Calu3 (cell line): ENCODE results near the gene SYPL1. TPM values are rescaled to one million over a fixed set of nuclear protein-coding genes. Genes with fewer than 3 reads are reported as not detected.

ENCODE experiments used
- BruUV-seq: library from RNA; stranded (reverse); fragments of 400-500 nt; replicated peaks from 2 replicates; lab custom pipeline; 2021; lab: Mats Ljungman, UMichigan
- CTCF ChIA-PET: fragments of 300-600 bp; sonication (Branson Sonifier 250); formaldehyde crosslinking; loops from one replicate; lab custom pipeline; 2022; ENCODE audit warnings: antibody characterized with exemption; lab: Charles Lee
- DNase-seq: peaks from one replicate; pipeline ENCODE4 v3.0.0; 2022
- H3K27ac Mint-ChIP-seq: one replicate; pipeline ENCODE4 v1.8.0; 2022; ENCODE audit warnings: mixed read lengths; ENCODE audit not compliant: unreplicated experiment
- H3K27me3 Mint-ChIP-seq: one replicate; pipeline ENCODE4 v1.8.0; 2022; ENCODE audit warnings: mixed read lengths; ENCODE audit not compliant: unreplicated experiment
- H3K36me3 Mint-ChIP-seq: one replicate; pipeline ENCODE4 v1.8.0; 2022; ENCODE audit warnings: mild to moderate bottlenecking, moderate library complexity, mixed read lengths; ENCODE audit not compliant: insufficient read depth, unreplicated experiment
- H3K4me1 Mint-ChIP-seq: one replicate; pipeline ENCODE4 v1.8.0; 2022; ENCODE audit warnings: mild to moderate bottlenecking, low read depth, mixed read lengths; ENCODE audit not compliant: unreplicated experiment
- H3K4me3 Mint-ChIP-seq: one replicate; pipeline ENCODE4 v1.8.0; 2022; ENCODE audit warnings: mild to moderate bottlenecking, low read depth, moderate library complexity, mixed read lengths; ENCODE audit not compliant: unreplicated experiment
- H3K9me3 Mint-ChIP-seq: one replicate; pipeline ENCODE4 v1.8.0; 2022; ENCODE audit warnings: low read depth, mixed read lengths; ENCODE audit not compliant: unreplicated experiment
- CTCF ChIP-seq: fragments of 200-600 bp; IDR thresholded peaks from one replicate; pipeline ENCODE4 v1.8.0; 2022; ENCODE audit warnings: antibody characterized with exemption; ENCODE audit not compliant: unreplicated experiment
- intact Hi-C: fragments of 100-400 bp; cut with micrococcal nuclease; formaldehyde crosslinking; loops from one replicate; pipeline ENCODE4 v1.10.0; 2022; ENCODE audit not compliant: unreplicated experiment
- total RNA-seq: library from RNA; stranded (reverse); gene quantifications from 2 replicates; pipeline ENCODE4 v1.2.3, GENCODE V29; 2022

The SYPL1 gene
- total RNA-seq, 1 experiment from 2014 or later = 88.3 TPM

DNA sequence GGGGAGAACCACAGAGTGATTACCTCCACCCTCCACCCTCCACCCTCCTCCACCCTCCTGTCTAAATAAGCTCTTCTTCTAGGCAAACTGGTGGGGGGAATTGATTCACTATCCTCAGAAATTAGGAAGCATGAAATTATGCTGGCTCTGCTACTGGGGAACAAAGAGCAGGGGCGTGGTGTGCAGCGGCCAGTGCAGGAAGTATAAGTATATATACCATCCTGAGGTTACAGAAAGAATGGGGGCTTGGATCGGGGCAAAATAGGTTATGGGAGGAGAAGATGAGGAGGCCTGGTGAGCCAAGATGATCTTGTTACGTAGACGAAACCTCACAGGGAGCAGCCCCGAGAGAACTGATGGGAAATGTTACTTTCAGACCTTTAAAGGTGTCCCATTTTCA is 49.1 kb downstream of the SYPL1 start:
- Mint-ChIP-seq H3K36me3 (peaks cover 5% of the 10 kb centered on the region), H3K4me1 (peaks cover 43% of the 10 kb centered on the region), H3K27me3 (no peaks in the 10 kb centered on the region), H3K4me3 (no peak overlapping the region), H3K9me3 (peaks cover 3% of the 10 kb centered on the region), H3K27ac (no peak overlapping the region)
- no TSS peak for BruUV-seq
- intact Hi-C loops = no loop called here
- CTCF ChIA-PET = no interaction called here
- TF ChIP-seq CTCF = no peak
- no peak for DNase-seq

- H3K9me3 Mint-ChIP-seq = peaks cover 3% of the 10 kb centered on the region
- H3K4me1 Mint-ChIP-seq = peaks cover 48% of the 10 kb centered on the region
- CTCF ChIA-PET = no interaction called here
- no peaks in the 10 kb centered on the region for H3K27me3 Mint-ChIP-seq
- no TSS peak for BruUV-seq
- H3K36me3 Mint-ChIP-seq = peaks cover 5% of the 10 kb centered on the region
- no peak for DNase-seq
- no peak overlapping the region for H3K4me3 Mint-ChIP-seq
- no peak overlapping the region for H3K27ac Mint-ChIP-seq
- no peak for TF ChIP-seq CTCF
- intact Hi-C loops = no loop called here
These were observed 49.6 kb downstream of the SYPL1 start for GRCh38 chr7:106062521-106062931.

DNA sequence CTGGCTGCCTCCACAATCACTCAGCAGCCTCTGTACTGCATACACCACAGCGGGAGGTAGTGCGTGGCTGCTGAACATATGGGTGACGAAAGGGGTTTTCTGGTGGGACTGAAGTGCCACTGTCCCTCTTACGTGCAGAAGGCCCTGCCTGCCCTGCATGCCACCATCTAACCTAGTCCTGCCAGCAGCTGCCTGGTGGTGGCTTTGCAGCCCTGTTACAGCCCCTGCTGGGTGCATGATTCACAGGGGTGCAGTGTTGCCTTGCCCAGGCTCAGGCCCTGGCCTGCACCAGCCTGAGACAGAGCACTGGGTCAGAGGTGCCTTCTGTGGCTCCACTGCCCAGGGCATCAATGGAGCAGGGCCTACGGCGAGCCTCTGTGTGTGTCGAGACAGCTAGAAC is 50.1 kb downstream of the SYPL1 start:
- no peak for TF ChIP-seq CTCF
- CTCF ChIA-PET = no interaction called here
- intact Hi-C loops = no loop called here
- H3K4me1 Mint-ChIP-seq = peaks cover 50% of the 10 kb centered on the region
- H3K9me3 Mint-ChIP-seq = peaks cover 3% of the 10 kb centered on the region
- H3K36me3 Mint-ChIP-seq = peaks cover 5% of the 10 kb centered on the region
- DNase-seq = no peak
- H3K27me3 Mint-ChIP-seq = no peaks in the 10 kb centered on the region
- no TSS peak for BruUV-seq
- no peak overlapping the region for H3K27ac Mint-ChIP-seq
- H3K4me3 Mint-ChIP-seq = no peak overlapping the region

DNA sequence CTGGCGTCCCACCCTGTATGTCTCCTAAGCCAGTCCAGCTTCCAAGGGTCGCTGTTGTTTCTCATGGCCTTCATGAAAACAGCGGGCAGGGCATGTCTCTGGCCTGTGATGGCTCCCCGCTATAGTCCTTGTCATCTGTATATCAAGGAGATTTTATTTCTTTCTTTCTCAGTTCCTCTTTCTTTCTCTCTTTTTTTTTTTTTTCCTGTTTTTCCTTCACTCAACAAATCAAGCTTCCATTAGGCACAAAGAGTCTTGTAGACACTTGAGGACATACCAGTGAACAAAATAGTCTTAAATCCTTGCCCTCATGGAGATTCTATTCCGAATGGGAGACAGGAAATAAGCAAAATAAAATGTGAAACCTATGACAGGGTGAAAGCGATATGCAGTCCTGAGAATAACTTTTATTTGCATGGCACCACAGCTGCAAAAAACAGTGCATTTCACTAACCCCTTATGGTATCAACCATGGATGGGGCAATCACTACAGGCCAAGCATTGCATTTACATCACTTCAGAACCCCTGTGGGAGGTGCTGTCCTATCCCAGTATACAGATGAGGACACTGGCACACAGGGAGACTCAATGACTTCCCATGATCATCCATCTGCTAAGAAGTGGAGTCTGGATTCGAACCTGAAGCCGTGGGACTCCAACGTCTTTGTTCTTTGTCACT is 50.7 kb downstream of the SYPL1 start:
- BruUV-seq = no TSS peak
- Mint-ChIP-seq H3K27ac (no peak overlapping the region), H3K9me3 (peaks cover 3% of the 10 kb centered on the region), H3K36me3 (peaks cover 5% of the 10 kb centered on the region), H3K4me1 (peaks cover 50% of the 10 kb centered on the region), H3K4me3 (no peak overlapping the region), H3K27me3 (no peaks in the 10 kb centered on the region)
- no peak for DNase-seq
- TF ChIP-seq CTCF = no peak
- intact Hi-C loops = no loop called here
- CTCF ChIA-PET = no interaction called here
